Measurements from ENCODE around the gene AP3D1.

GRCh38 chr19:2118438-2118837 lies 32.9 kb downstream of the AP3D1 start:
- TF ChIP-seq GABPB1 (CRISPR knock-in tag; IDR thresholded peaks at IDR 0.05), result no peak
- TF ChIP-seq MED1 (CRISPR knock-in tag; IDR thresholded peaks at IDR 0.05; ENCODE audit: borderline replicate concordance), result no peak
- TF ChIP-seq POLR2AphosphoS5 (IDR thresholded peaks at IDR 0.05; ENCODE audit: control insufficient read depth, insufficient read depth, low read depth, low read length), result no peak
- no peak for TF ChIP-seq EZH2 (IDR thresholded peaks at IDR 0.05; ENCODE audit: borderline replicate concordance, low read depth, low read length)
- TF ChIP-seq MEF2A (IDR thresholded peaks at IDR 0.05; ENCODE audit: control insufficient read depth, low read depth, low read length), result no peak
- TF ChIP-seq ZNF282 (CRISPR knock-in tag; IDR thresholded peaks at IDR 0.05), result no peak
- no peak for TF ChIP-seq CTCF (IDR thresholded peaks at IDR 0.05 in 2 of 3, conservative IDR thresholded peaks at IDR 0.05 in 1 of 3; ENCODE audit: insufficient read depth in 2 of 3, low read depth in 1 of 3, low read length in 3 of 3)
- no peak for TF ChIP-seq ERF (CRISPR knock-in tag; IDR thresholded peaks at IDR 0.05)
- no peak for TF ChIP-seq SPI1 (IDR thresholded peaks at IDR 0.05; ENCODE audit: borderline replicate concordance, low read depth, low read length)
